Subcutaneous adipose tissue (tissue), 4 donors: Measurements from ENCODE around the gene VAPA. TPM values are rescaled to one million over a fixed set of nuclear protein-coding genes. Genes with fewer than 3 reads are reported as not detected.

Experiments
- small RNA-seq: library from RNA; depleted of rRNA; stranded (forward); fragments of <200 nt; gene quantifications from one replicate; pipeline ENCODE3, GENCODE V24; 2016
- total RNA-seq, 4 donors: library from RNA; depleted of rRNA; stranded (reverse); fragments of >200 nt; gene quantifications; one replicate each; pipeline ENCODE4 v1.1.0, GENCODE V29; 2016
- TF ChIP-seq, protein P1 (sequence below): fragments of 450-650 bp; IDR thresholded peaks from one replicate; pipeline ENCODE4 v1.5.1; 2016; ENCODE audit warnings: low read depth, mild to moderate bottlenecking, control low read depth, antibody characterized with exemption, moderate library complexity

The VAPA gene
- total RNA-seq, 4 donors from 2014 or later = 176 to 282 (median 249) TPM

- TF ChIP-seq, protein P1, sequence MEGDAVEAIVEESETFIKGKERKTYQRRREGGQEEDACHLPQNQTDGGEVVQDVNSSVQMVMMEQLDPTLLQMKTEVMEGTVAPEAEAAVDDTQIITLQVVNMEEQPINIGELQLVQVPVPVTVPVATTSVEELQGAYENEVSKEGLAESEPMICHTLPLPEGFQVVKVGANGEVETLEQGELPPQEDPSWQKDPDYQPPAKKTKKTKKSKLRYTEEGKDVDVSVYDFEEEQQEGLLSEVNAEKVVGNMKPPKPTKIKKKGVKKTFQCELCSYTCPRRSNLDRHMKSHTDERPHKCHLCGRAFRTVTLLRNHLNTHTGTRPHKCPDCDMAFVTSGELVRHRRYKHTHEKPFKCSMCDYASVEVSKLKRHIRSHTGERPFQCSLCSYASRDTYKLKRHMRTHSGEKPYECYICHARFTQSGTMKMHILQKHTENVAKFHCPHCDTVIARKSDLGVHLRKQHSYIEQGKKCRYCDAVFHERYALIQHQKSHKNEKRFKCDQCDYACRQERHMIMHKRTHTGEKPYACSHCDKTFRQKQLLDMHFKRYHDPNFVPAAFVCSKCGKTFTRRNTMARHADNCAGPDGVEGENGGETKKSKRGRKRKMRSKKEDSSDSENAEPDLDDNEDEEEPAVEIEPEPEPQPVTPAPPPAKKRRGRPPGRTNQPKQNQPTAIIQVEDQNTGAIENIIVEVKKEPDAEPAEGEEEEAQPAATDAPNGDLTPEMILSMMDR = no peak
Measured at GRCh38 chr18:10002280-10002679, 88.5 kb downstream of the VAPA start.

- TF ChIP-seq, protein P1 = no peak
Measured at GRCh38 chr18:10003281-10003680, 89.5 kb downstream of the VAPA start.

GRCh38 chr18:10003866-10004265 lies 90.0 kb downstream of the VAPA start:
- TF ChIP-seq, protein P1 = no peak

- TF ChIP-seq, protein P1 = no peak
Measured at GRCh38 chr18:10006311-10006893, 92.6 kb downstream of the VAPA start.

DNA sequence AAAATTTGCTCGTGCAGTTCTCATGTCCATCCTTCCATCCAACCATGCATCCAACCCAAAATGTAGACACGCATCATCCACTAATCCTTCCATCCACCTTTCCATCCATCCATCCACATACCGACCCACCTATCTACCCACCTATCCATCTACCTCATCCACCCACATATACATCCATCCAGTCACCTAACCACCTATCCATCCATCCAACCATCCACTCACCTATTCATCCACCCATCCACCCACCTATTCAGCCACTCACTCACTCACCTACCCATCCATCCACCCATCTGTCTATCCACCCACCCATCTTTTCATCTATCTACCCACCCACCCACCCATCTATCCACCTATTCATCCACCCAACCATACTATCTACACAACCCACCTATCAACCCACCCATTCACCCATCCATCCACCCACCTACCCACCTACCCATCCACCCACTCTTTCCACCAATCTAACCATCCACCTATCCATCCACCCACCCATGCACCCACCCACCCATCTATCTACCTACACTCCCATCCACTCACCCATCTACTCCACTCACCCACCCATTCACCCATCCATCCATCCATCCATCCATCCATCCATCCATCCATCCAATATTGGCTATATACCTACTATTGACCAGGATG lies 94.3 kb downstream of the VAPA start:
- TF ChIP-seq, protein P1 = no peak

Small RNA genes lying within 50 kb of the gene (small RNA-seq; reads per million reads assigned to genes)
- gene RNA5SP450 = 1.9 reads per million, percentile 36 among the genes with 10 or more reads in this experiment

Other genes with a start within 250 kb of the VAPA start
- 10 to 100 TPM; 24.5 to 91.6 (median 70.2) TPM for gene RAB31, start 205.7 kb upstream of the VAPA start, total RNA-seq
- under 1 TPM in 1 of 4 donors, not detected in 3; 0.33 TPM for gene TXNDC2, start 28.0 kb upstream of the VAPA start, total RNA-seq